PC-3 (cell line): ENCODE measurements around the gene CRYBG2. TPM values are rescaled to one million over a fixed set of nuclear protein-coding genes. Genes with fewer than 3 reads are reported as not detected.

Source experiments
- ATAC-seq: fragments of 200-7000 bp; cut with Tn5 transposase; 2 replicates; pipeline ENCODE4 v1.9.1; 2020; ENCODE audit warnings: mild to moderate bottlenecking, moderate library complexity
- BruUV-seq: library from RNA; stranded (reverse); fragments of 400-500 nt; replicated peaks from 2 replicates; lab custom pipeline; 2021; lab: Mats Ljungman, UMichigan
- CTCF ChIA-PET: fragments of 300-600 bp; sonication (Branson Sonifier 250); formaldehyde crosslinking; loops from one replicate; lab custom pipeline; 2022; ENCODE audit warnings: antibody characterized with exemption; lab: Charles Lee
- POLR2A ChIA-PET: fragments of 300-600 bp; sonication (Branson Sonifier 250); formaldehyde crosslinking; loops from one replicate; lab custom pipeline; 2022; ENCODE audit warnings: antibody characterized with exemption; ENCODE audit not compliant: unreplicated experiment; lab: Charles Lee
- DNase-seq: peaks from one replicate; pipeline ENCODE4 v3.0.0-alpha.2; 2015
- H2AFZ ChIP-seq: fragments of 300-600 bp; sonication (generic); 2 replicates; pipeline ENCODE4 v1.6.0; 2016; ENCODE audit warnings: antibody characterized with exemption, low read length
- H3F3A ChIP-seq: fragments of 300-600 bp; sonication (generic); one replicate; pipeline ENCODE4 v1.6.0; 2017; ENCODE audit warnings: antibody characterized with exemption, low read length, control low read depth, mild to moderate bottlenecking; ENCODE audit not compliant: unreplicated experiment
- H3K27ac ChIP-seq: fragments of 300-600 bp; sonication (generic); 2 replicates; pipeline ENCODE4 v1.5.1; 2016; ENCODE audit warnings: mild to moderate bottlenecking, low read length
- H3K27me3 ChIP-seq: fragments of 300-600 bp; sonication (generic); 2 replicates; pipeline ENCODE4 v1.6.1; 2016; ENCODE audit warnings: low read length, mixed read lengths
- H3K36me3 ChIP-seq: fragments of 300-600 bp; sonication (generic); 2 replicates; pipeline ENCODE4 v1.6.1; 2016; ENCODE audit warnings: low read depth, mixed run types, low read length, mixed read lengths
- H3K4me1 ChIP-seq: fragments of 300-600 bp; sonication (generic); 2 replicates; pipeline ENCODE4 v1.5.1; 2016; ENCODE audit warnings: low read length; ENCODE audit not compliant: insufficient read depth
- H3K4me2 ChIP-seq: fragments of 300-600 bp; sonication (generic); 2 replicates; pipeline ENCODE4 v1.6.0; 2016; ENCODE audit warnings: low read length
- H3K4me3 ChIP-seq: fragments of 300-600 bp; sonication (generic); 2 replicates; pipeline ENCODE4 v1.5.1; 2016; ENCODE audit warnings: mild to moderate bottlenecking, low read length, mixed read lengths
- H3K79me2 ChIP-seq: fragments of 300-600 bp; sonication (generic); 2 replicates; pipeline ENCODE4 v1.6.1; 2017; ENCODE audit warnings: low read length, mixed read lengths
- H3K9ac ChIP-seq: fragments of 300-600 bp; sonication (generic); 2 replicates; pipeline ENCODE4 v1.6.0; 2016; ENCODE audit warnings: mild to moderate bottlenecking, low read length
- H3K9me2 ChIP-seq: fragments of 300-600 bp; sonication (generic); replicated peaks from 2 replicates; pipeline ENCODE4 v1.6.1; 2016; ENCODE audit warnings: mixed run types, low read length, mixed read lengths
- H3K9me3 ChIP-seq: fragments of 300-600 bp; sonication (generic); 2 replicates; pipeline ENCODE4 v1.6.1; 2016; ENCODE audit warnings: low read length, mixed read lengths
- H4K20me1 ChIP-seq: fragments of 300-600 bp; sonication (generic); 2 replicates; pipeline ENCODE4 v1.6.1; 2016; ENCODE audit warnings: low read length, mixed read lengths
- EZH2 ChIP-seq: fragments of 300-600 bp; sonication (generic); IDR thresholded peaks from one replicate; pipeline ENCODE4 v1.6.1; 2017; ENCODE audit warnings: antibody characterized with exemption, mild to moderate bottlenecking, low read length; ENCODE audit not compliant: unreplicated experiment
- EZH2phosphoT487 ChIP-seq: fragments of 300-600 bp; sonication (generic); IDR thresholded peaks from 2 replicates; pipeline ENCODE4 v1.6.1; 2018; ENCODE audit warnings: mild to moderate bottlenecking, antibody characterized with exemption, low read length, borderline replicate concordance
- intact Hi-C: fragments of 100-400 bp; cut with micrococcal nuclease; formaldehyde crosslinking; loops from 2 replicates; pipeline ENCODE4 v1.9.0; 2023
- total RNA-seq: library from RNA; depleted of rRNA; stranded (reverse); fragments of >200 nt; gene quantifications from 2 replicates; pipeline ENCODE4 v1.2.3, GENCODE V29; 2014; rRNA removed
- TF ChIP-seq, protein P1 (sequence below): fragments of 300-600 bp; sonication (generic); conservative IDR thresholded peaks from 2 replicates; pipeline ENCODE4 v1.5.1; 2017; ENCODE audit warnings: antibody characterized with exemption, low read depth, mild to moderate bottlenecking, low read length

Gene CRYBG2
- total RNA-seq, 1 experiment from 2014 or later = 15.3 TPM

DNA sequence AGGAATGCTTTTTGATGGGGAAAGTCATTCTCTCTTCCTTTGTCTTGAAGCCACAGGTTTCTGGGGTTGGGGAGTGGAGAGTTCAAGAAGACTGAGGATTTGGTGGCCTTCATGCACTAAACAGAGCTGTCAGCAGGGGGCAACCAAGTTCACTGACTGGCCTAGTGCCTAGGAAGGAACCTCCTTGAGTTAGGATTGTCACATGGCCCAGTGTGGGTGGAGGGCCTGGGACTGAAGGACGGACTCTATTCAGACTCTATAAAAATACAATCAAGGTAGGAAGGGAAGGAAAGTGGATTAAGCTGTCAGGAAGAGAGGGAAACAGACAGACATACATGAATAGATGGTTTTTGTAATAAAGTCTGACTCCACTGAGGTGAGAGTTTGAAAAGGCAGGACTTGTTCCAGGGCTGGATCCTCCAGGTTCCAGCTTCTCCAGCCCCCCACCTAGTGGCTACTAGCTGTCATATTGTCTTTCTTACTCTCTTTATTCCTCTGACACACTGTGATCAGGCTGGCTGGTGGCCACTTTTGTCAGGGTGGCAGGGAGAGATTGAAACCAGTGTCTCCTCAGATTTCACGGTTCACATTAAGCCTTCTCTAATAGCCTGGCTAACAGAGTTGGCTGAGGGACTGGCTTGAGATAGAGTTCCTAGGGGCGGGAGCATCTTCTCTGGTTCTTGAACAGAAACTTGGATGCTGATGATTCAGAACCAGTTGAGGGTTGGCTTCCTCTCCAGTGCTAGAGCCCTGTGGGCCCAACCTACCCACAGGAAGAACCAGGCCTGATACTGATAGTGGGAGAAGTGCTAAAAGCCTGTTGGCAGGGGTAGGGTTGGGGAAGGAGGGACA is 78.1 kb downstream of the CRYBG2 start:
- intact Hi-C loops = loop anchor here (1.0 to 2.0 kb wide), 3 partner anchors 42 to 107 kb away; partner anchors contain the start of genes C1orf232, CEP85 and ZNF593
- Histone ChIP-seq H3K27me3 (no peaks in the 10 kb centered on the region), H3F3A (peaks cover 38% of the 10 kb centered on the region), H3K4me3 (no peak overlapping the region; the same call in 1 of the 2 replicates), H3K36me3 (peaks cover 42% of the 10 kb centered on the region), H3K4me1 (peaks cover 63% of the 10 kb centered on the region), H4K20me1 (no peaks in the 10 kb centered on the region), H3K27ac (peak overlapping the region; percentile 99), H3K79me2 (peaks cover 16% of the 10 kb centered on the region), H3K9me2 (no peaks in the 10 kb centered on the region), H3K4me2 (peak overlapping the region; percentile 73), H2AFZ (peak overlapping the region; percentile 65), H3K9me3 (no peaks in the 10 kb centered on the region), H3K9ac (peak overlapping the region; percentile 75)
- ATAC-seq (peak; percentile 55), DNase-seq (peak; percentile 94)
- BruUV-seq = TSS peak; percentile 16
- CTCF ChIA-PET = interaction anchor here (0.5 to 1.0 kb wide), 5 partner anchors 42 to 116 kb away, joined by 3 to 6 read pairs (median 5); partner anchors contain the start of gene CEP85
- TF ChIP-seq EZH2 (no peak), EZH2phosphoT487 (no peak)
- TF ChIP-seq, protein P1, sequence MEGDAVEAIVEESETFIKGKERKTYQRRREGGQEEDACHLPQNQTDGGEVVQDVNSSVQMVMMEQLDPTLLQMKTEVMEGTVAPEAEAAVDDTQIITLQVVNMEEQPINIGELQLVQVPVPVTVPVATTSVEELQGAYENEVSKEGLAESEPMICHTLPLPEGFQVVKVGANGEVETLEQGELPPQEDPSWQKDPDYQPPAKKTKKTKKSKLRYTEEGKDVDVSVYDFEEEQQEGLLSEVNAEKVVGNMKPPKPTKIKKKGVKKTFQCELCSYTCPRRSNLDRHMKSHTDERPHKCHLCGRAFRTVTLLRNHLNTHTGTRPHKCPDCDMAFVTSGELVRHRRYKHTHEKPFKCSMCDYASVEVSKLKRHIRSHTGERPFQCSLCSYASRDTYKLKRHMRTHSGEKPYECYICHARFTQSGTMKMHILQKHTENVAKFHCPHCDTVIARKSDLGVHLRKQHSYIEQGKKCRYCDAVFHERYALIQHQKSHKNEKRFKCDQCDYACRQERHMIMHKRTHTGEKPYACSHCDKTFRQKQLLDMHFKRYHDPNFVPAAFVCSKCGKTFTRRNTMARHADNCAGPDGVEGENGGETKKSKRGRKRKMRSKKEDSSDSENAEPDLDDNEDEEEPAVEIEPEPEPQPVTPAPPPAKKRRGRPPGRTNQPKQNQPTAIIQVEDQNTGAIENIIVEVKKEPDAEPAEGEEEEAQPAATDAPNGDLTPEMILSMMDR = peak; percentile 79
- POLR2A ChIA-PET = no interaction called here

DNA sequence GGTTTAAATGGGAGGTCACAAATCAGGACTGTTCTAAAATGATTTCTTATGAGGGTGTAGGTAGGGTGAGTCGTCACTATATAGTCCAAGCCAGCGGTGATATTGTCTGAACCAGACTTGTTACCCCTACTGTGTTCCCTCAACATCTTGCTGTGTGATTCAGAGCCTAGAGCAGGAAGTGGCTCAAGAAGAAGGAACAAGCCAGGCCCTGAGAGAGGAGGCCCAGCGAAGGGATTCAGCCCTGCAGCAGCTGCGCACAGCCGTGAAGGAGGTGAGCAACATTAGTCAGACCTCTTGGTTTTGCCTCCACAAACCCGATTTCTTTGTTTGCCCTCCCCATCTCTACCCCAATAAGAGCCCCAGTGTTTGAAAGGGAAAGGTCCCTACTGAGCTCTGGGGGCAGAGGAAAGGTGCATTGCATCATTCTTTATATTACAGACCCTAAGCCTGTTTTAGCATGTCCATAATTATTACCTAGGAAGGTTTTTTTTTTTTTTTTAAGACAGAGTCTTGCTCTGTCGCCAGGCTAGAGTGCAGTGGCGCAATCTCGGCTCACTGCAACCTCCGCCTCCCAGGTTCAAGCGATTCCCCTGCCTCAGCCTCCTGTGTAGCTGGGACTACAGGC is 79.0 kb downstream of the CRYBG2 start:
- Histone ChIP-seq H4K20me1 (no peaks in the 10 kb centered on the region), H3K4me2 (peak overlapping the region; percentile 73; the same call in 1 of the 2 replicates), H3F3A (peaks cover 38% of the 10 kb centered on the region), H3K9me2 (no peaks in the 10 kb centered on the region), H2AFZ (no peak overlapping the region), H3K9ac (peak overlapping the region; percentile 75; the same call in 1 of the 2 replicates), H3K27me3 (no peaks in the 10 kb centered on the region), H3K9me3 (no peaks in the 10 kb centered on the region), H3K36me3 (peaks cover 51% of the 10 kb centered on the region), H3K4me3 (no peak overlapping the region), H3K79me2 (peaks cover 7% of the 10 kb centered on the region; the same call in 1 of the 2 replicates), H3K4me1 (peaks cover 59% of the 10 kb centered on the region), H3K27ac (peak overlapping the region; percentile 99)
- no peak for ATAC-seq
- BruUV-seq = no TSS peak
- ChIA-PET CTCF (interaction anchor here (0.5 kb wide), 1 partner anchor 101 kb away, joined by 5 read pairs; no protein-coding TSS in a partner anchor), POLR2A (no interaction called here)
- peak; percentile 19 for DNase-seq
- intact Hi-C loops = loop anchor here (1.0 kb wide), 1 partner anchor 41 kb away; the partner anchor contains the start of gene CEP85
- TF ChIP-seq, protein P1 = no peak
- TF ChIP-seq EZH2phosphoT487 (no peak), EZH2 (no peak)

Other genes with a start within 250 kb of the CRYBG2 start
- 4.1 and 5.2 TPM in 2 replicates for gene PDIK1L, start 242.3 kb downstream of the CRYBG2 start, total RNA-seq
- gene FAM110D, start 195.1 kb downstream of the CRYBG2 start, total RNA-seq = not detected in 2 replicates
- gene C1orf232, start 185.2 kb downstream of the CRYBG2 start, total RNA-seq = not detected in 2 replicates
- 155 and 165 TPM in 2 replicates for gene ZNF593, start 184.2 kb downstream of the CRYBG2 start, total RNA-seq
- not detected in 2 replicates for gene ZNF593OS, start 182.3 kb downstream of the CRYBG2 start, total RNA-seq
- 32.1 and 34.5 TPM in 2 replicates for gene CNKSR1, start 176.6 kb downstream of the CRYBG2 start, total RNA-seq
- not detected in 2 replicates for gene CATSPER4, start 163.5 kb downstream of the CRYBG2 start, total RNA-seq
- gene CEP85, start 119.9 kb downstream of the CRYBG2 start, total RNA-seq = 30.6 and 30.8 TPM in 2 replicates
- gene SH3BGRL3, start 74.0 kb downstream of the CRYBG2 start, total RNA-seq = 181 and 193 TPM in 2 replicates
- 19.4 and 24.6 TPM in 2 replicates for gene UBXN11, start 47.5 kb downstream of the CRYBG2 start, total RNA-seq
- not detected in 2 replicates for gene CD52, start 36.2 kb downstream of the CRYBG2 start, total RNA-seq
- gene ZNF683, start 18.6 kb upstream of the CRYBG2 start, total RNA-seq = not detected in 2 replicates
- not detected in 2 replicates for gene LIN28A, start 56.7 kb upstream of the CRYBG2 start, total RNA-seq
- gene DHDDS, start 78.2 kb upstream of the CRYBG2 start, total RNA-seq = 49.6 and 52.8 TPM in 2 replicates
- gene HMGN2, start 118.3 kb upstream of the CRYBG2 start, total RNA-seq = 822 and 888 TPM in 2 replicates
- 98.2 and 111 TPM in 2 replicates for gene RPS6KA1, start 175.6 kb upstream of the CRYBG2 start, total RNA-seq